ENCODE measurements around the gene CCL19.

DNA sequence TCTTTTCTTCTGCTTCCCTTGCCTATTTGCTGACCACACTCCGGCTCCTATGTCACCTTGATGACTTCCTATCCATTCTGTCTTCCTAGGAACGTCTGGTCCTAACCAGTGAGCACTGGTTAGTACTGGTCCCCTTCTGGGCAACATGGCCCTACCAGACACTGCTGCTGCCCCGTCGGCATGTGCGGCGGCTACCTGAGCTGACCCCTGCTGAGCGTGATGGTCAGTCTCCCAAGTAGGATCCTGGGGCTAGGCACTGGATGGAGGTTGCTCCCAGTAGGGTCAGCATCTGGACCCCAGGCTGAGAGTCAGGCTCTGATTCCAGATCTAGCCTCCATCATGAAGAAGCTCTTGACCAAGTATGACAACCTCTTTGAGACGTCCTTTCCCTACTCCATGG is 42.4 kb downstream of the CCL19 start:
- TF ChIP-seq, protein P1, sequence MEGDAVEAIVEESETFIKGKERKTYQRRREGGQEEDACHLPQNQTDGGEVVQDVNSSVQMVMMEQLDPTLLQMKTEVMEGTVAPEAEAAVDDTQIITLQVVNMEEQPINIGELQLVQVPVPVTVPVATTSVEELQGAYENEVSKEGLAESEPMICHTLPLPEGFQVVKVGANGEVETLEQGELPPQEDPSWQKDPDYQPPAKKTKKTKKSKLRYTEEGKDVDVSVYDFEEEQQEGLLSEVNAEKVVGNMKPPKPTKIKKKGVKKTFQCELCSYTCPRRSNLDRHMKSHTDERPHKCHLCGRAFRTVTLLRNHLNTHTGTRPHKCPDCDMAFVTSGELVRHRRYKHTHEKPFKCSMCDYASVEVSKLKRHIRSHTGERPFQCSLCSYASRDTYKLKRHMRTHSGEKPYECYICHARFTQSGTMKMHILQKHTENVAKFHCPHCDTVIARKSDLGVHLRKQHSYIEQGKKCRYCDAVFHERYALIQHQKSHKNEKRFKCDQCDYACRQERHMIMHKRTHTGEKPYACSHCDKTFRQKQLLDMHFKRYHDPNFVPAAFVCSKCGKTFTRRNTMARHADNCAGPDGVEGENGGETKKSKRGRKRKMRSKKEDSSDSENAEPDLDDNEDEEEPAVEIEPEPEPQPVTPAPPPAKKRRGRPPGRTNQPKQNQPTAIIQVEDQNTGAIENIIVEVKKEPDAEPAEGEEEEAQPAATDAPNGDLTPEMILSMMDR (IDR thresholded peaks at IDR 0.05): no peak
- no peak for TF ChIP-seq ESRRA (CRISPR knock-in tag; IDR thresholded peaks at IDR 0.05; ENCODE audit: borderline replicate concordance)
- TF ChIP-seq ATF3 (CRISPR knock-in tag; conservative IDR thresholded peaks at IDR 0.05): no peak
- TF ChIP-seq, protein P2, sequence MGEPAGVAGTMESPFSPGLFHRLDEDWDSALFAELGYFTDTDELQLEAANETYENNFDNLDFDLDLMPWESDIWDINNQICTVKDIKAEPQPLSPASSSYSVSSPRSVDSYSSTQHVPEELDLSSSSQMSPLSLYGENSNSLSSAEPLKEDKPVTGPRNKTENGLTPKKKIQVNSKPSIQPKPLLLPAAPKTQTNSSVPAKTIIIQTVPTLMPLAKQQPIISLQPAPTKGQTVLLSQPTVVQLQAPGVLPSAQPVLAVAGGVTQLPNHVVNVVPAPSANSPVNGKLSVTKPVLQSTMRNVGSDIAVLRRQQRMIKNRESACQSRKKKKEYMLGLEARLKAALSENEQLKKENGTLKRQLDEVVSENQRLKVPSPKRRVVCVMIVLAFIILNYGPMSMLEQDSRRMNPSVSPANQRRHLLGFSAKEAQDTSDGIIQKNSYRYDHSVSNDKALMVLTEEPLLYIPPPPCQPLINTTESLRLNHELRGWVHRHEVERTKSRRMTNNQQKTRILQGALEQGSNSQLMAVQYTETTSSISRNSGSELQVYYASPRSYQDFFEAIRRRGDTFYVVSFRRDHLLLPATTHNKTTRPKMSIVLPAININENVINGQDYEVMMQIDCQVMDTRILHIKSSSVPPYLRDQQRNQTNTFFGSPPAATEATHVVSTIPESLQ (CRISPR knock-in tag; IDR thresholded peaks at IDR 0.05): no peak

Data from WTC11 (cell line).